ENCODE data around the gene PTPRN2. TPM values are rescaled to one million over a fixed set of nuclear protein-coding genes. Genes with fewer than 3 reads are reported as not detected.

Gene PTPRN2
- total and polyA plus RNA-seq, 2 of the 8 experiments (the other 6 are each of a cell fraction or from before 2014, with no cell fraction given), result 2.6 to 4.5 TPM

DNA sequence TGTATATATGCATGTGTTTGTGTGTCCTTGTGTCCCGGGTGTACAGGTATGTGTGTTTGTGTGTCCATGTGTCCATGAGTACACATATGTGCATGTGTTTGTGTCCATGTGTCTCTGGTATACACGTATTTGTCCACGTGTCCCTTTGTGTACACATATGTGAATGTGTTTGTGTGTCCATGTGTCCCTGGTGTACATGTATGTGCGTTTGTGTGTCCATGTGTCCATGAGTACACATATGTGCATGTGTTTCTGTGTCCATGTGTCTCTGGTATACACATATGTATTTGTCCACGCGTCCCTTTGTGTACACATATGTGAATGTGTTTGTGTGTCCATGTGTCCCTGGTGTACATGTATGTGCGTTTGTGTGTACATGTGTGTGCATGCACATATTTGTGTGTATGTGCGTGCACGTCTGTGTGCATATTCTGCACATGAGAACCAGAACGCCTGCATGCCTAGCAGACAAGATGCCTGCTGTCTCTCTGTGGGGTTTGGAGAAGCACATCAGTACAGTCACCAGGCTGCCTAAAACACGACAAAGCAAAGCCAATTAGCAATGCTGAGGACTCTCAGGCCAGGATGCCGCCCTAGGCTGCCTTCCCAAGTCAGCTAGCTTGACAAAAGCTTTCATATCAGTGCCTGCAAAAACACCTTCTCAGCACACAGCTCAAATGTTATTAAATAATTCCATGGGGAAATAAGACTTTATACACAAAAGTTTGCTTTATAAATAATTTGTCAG is 327.8 kb downstream of the PTPRN2 start (continued):
- TF ChIP-seq, protein P1, sequence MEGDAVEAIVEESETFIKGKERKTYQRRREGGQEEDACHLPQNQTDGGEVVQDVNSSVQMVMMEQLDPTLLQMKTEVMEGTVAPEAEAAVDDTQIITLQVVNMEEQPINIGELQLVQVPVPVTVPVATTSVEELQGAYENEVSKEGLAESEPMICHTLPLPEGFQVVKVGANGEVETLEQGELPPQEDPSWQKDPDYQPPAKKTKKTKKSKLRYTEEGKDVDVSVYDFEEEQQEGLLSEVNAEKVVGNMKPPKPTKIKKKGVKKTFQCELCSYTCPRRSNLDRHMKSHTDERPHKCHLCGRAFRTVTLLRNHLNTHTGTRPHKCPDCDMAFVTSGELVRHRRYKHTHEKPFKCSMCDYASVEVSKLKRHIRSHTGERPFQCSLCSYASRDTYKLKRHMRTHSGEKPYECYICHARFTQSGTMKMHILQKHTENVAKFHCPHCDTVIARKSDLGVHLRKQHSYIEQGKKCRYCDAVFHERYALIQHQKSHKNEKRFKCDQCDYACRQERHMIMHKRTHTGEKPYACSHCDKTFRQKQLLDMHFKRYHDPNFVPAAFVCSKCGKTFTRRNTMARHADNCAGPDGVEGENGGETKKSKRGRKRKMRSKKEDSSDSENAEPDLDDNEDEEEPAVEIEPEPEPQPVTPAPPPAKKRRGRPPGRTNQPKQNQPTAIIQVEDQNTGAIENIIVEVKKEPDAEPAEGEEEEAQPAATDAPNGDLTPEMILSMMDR (IDR thresholded peaks at IDR 0.05; ENCODE audit: control extremely low read depth in 1 of 3, insufficient read depth in 1 of 3, low read depth in 1 of 3, low read length in 3 of 3), result no peak
- TF ChIP-seq CREB1 (IDR thresholded peaks at IDR 0.05) (no peak), BCL11A (IDR thresholded peaks at IDR 0.05; ENCODE audit: low read depth in 2 of 2, low read length in 2 of 2) (no peak), NRF1 (IDR thresholded peaks at IDR 0.05; ENCODE audit: low read depth, low read length) (no peak), TCF12 (IDR thresholded peaks at IDR 0.05; ENCODE audit: low read depth, low read length) (no peak)

Measured in H1 (cell line).